ENCODE measurements around the gene PCARE.

GRCh38 chr2:29113891-29114321 lies 39.6 kb upstream of the PCARE start:
- TF ChIP-seq TAF1 (IDR thresholded peaks at IDR 0.05; ENCODE audit: borderline replicate concordance, low read depth, low read length) (no peak), POLR2AphosphoS5 (IDR thresholded peaks at IDR 0.05; ENCODE audit: low read depth, low read length) (no peak), POLR2A (IDR thresholded peaks at IDR 0.05; ENCODE audit: low read depth, low read length) (no peak)
